Coronary artery (tissue), 2 donors: ENCODE data around the gene JAK2.

Source experiments
- DNase-seq: peaks from one replicate; pipeline ENCODE4 v3.0.0-alpha.2; 2017; ENCODE audit warnings: low spot score
- H3K27ac ChIP-seq, 2 donors: fragments of 200-600 bp; sonication (generic); one replicate each; pipeline ENCODE4 v1.5.1; 2016 to 2019
- H3K4me3 ChIP-seq: fragments of 200-600 bp; sonication (generic); 2 replicates; pipeline ENCODE4 v1.5.1; 2016; ENCODE audit warnings: mild to moderate bottlenecking, moderate library complexity
- CTCF ChIP-seq: fragments of 200-600 bp; sonication (generic); IDR thresholded peaks from one replicate; pipeline ENCODE4 v1.5.1; 2019; ENCODE audit warnings: antibody characterized with exemption

JAK2 gene

DNA sequence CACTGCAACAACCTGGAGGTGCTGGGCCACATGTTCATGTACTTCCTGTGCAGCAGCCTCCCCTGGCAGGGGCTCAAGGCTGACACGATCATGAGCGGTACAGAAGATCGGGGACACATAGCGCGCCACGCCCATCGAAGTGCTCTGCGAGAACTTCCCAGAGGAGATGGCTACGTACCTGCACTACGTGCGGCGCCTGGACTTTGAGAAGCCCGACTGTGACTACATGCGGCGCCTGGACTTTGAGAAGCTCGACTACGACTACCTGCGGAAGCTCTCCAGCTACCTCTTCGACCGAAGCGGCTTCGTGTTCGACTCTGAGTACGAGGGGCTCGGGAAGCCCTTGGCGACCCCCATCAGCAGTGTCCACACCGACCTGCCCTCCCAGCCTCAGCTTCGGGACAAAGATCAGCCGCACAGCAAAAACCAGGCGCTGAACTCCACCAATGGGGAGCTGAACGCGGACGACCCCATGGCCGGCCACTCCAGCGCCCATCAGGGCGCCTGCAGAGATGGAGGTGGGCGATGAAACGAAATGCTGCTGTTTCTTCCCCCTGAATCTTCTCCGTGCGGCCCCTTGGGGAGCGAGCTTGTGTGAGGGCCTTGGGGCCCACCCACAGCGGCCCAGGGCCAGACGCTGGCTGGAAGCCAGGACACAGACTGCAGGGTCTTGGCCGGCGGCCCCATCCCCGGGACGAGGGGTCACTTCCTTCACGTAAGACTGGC is 56.5 kb downstream of the JAK2 start:
- no peak for TF ChIP-seq CTCF
- peak; percentile 59 for DNase-seq
- H3K27ac ChIP-seq = no peak overlapping the region
- no peak overlapping the region for H3K4me3 ChIP-seq

- peak overlapping the region; percentile 27 to 55 for H3K27ac ChIP-seq
- no peak overlapping the region for H3K4me3 ChIP-seq
- TF ChIP-seq CTCF = no peak
- peak; percentile 65 for DNase-seq
These were observed 57.6 kb downstream of the JAK2 start for GRCh38 chr9:5042661-5043178.

DNA sequence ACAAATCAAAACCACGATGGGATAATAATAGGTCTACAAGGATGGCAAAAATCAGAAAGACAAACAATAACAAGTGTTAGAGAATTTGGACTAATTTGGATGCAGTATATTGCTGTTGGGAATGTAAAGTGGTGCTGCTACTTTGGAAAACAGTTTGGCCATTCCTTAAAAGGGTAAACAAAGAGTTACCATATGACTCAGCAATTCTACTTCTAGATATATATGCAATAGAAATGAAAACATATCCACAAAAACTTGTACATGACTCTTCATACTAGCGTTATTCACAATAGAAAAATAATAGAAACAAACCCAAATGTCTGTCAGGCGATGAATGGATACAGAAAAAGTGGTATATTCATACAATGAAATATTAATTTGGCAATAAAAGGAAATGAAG is 58.3 kb downstream of the JAK2 start:
- Histone ChIP-seq H3K4me3 (no peak overlapping the region), H3K27ac (peak overlapping the region; percentile 37 to 61)
- no peak for TF ChIP-seq CTCF
- DNase-seq = no peak

DNA sequence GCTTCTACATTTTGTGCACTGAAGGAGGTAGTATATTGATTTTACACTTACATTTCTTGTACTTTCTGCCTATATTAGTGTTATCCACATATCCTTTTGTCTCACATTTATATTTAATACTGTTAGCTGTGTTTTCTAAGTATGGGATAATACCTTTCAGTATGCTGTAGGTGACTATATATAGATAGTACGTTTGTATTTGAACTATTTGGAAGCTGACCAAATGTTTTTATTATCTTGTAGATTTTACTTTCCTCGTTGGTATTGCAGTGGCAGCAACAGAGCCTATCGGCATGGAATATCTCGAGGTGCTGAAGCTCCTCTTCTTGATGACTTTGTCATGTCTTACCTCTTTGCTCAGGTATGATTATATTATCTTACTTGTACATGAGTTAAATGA is 59.1 kb downstream of the JAK2 start:
- TF ChIP-seq CTCF = no peak
- H3K4me3 ChIP-seq = no peak overlapping the region
- no peak for DNase-seq
- H3K27ac ChIP-seq = peak overlapping the region; percentile 37 to 61

GRCh38 chr9:5052838-5053237 is 67.8 kb downstream of the JAK2 start:
- DNase-seq = no peak
- TF ChIP-seq CTCF = no peak
- H3K27ac ChIP-seq = no peak overlapping the region
- H3K4me3 ChIP-seq = no peak overlapping the region

DNA sequence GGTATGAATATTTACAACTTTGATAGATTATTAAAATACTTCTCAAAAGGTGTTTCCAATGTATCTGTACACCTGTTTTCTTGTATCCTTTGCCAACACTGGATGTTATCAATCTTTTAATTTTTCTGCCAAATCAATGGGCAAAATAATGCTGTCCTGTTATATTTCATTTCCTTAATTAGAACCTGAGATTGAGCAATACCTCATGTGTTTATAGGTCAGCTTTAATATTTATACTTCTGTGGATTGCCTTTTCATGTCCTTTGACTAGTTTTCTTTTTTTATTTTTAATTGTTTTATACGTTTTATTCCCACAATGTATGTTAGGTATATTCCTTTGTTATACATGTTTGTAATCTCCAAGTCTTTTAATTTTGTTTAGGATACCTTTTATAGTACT is 77.6 kb downstream of the JAK2 start:
- Histone ChIP-seq H3K27ac (no peak overlapping the region), H3K4me3 (no peak overlapping the region)
- TF ChIP-seq CTCF = no peak
- no peak for DNase-seq

GRCh38 chr9:5072871-5073270 is 87.8 kb downstream of the JAK2 start:
- DNase-seq = no peak
- Histone ChIP-seq H3K27ac (no peak overlapping the region), H3K4me3 (no peak overlapping the region)
- TF ChIP-seq CTCF = no peak
